Uterus (tissue), 2 donors: ENCODE data around the gene DAPK3.

Source experiments
- POLR2A ChIP-seq, 2 donors: fragments of 450-650 bp; IDR thresholded peaks; one replicate each; pipeline ENCODE4 v1.6.1; 2016; ENCODE audit warnings: antibody characterized with exemption in 2 of 2, mild to moderate bottlenecking in 1 of 2, moderate library complexity in 1 of 2
- TF ChIP-seq, protein P1 (sequence below), 4 experiments: fragments of 200-600 bp in 2 of 4; fragments of 450-650 bp in 2 of 4; sonication (generic) in 2 of 4; IDR thresholded peaks; one replicate each; pipeline ENCODE4 v1.5.1; 2016 to 2019; ENCODE audit warnings: antibody characterized with exemption in 4 of 4, mild to moderate bottlenecking in 2 of 4, moderate library complexity in 1 of 4

DNA sequence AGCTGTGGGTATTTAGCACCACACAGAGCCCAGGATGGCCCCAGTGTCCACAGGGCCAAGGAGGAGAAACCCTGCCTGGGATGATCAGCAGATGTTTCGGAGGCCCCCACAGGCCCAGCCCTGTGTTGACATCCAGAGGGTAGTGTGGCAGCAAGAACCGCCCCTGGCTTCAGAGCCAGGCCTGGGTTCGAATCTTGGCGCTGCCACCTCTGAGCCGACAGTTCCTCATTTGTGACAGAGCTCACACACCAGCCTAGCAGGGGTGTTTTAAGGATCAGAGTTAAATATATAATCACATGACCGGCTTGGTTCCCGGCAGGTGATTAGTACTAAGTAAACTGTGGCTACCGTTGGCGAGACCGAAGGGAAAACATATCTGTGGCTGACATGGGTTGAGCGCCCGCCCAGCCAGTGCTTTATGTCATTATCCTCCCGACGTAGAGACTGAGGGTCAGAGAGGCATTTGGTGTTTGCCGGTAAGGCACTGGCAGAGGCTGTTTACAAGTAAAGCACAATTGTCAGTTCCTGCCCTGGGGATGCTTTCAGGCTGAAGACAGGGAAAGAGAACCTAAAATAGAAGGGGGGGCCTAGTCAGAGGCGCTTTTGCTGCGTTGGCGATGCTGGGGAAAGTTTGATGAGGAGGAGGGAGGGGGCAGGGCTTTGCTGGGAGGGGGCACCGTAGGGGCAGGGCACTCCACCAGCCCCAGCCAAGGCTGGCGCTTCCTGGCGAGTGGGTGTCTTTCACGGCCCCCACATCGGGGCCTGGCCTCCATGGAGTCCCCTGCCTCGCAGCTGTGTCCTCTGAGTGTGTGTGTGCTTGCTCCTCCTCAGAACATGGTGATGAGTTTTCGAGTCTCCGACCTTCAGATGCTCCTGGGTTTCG is 41.4 kb upstream of the DAPK3 start:
- TF ChIP-seq, protein P1, sequence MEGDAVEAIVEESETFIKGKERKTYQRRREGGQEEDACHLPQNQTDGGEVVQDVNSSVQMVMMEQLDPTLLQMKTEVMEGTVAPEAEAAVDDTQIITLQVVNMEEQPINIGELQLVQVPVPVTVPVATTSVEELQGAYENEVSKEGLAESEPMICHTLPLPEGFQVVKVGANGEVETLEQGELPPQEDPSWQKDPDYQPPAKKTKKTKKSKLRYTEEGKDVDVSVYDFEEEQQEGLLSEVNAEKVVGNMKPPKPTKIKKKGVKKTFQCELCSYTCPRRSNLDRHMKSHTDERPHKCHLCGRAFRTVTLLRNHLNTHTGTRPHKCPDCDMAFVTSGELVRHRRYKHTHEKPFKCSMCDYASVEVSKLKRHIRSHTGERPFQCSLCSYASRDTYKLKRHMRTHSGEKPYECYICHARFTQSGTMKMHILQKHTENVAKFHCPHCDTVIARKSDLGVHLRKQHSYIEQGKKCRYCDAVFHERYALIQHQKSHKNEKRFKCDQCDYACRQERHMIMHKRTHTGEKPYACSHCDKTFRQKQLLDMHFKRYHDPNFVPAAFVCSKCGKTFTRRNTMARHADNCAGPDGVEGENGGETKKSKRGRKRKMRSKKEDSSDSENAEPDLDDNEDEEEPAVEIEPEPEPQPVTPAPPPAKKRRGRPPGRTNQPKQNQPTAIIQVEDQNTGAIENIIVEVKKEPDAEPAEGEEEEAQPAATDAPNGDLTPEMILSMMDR (IDR thresholded peaks at IDR 0.05), result no peak
- TF ChIP-seq POLR2A (IDR thresholded peaks at IDR 0.05), result no peak
